ENCODE data around the gene MAN1A2.
A peak's percentile ranks its signal among the peaks of the same experiment; 100 is the strongest.

Gene MAN1A2

GRCh38 chr1:117364240-117364639 is 3.0 kb upstream of the MAN1A2 start:
- in situ Hi-C loops (cut with MboI; ENCODE audit: low pct_unique_long_range_greater_than_20kb, low sequenced_read_pairs, unreplicated experiment) = no loop called here
- TF ChIP-seq CTCF (IDR thresholded peaks at IDR 0.05; ENCODE audit: extremely low read depth, insufficient read depth, missing control alignments) = no peak
- DNase-seq (ENCODE audit: low spot score) = no peak

GRCh38 chr1:117365350-117366176 is 1.7 kb upstream of the MAN1A2 start:
- in situ Hi-C loops (cut with MboI; ENCODE audit: low pct_unique_long_range_greater_than_20kb, low sequenced_read_pairs, unreplicated experiment) = no loop called here
- no peak for TF ChIP-seq CTCF (IDR thresholded peaks at IDR 0.05; ENCODE audit: extremely low read depth, insufficient read depth, missing control alignments)
- no peak for DNase-seq (ENCODE audit: low spot score)

- in situ Hi-C loops (cut with MboI; ENCODE audit: low pct_unique_long_range_greater_than_20kb, low sequenced_read_pairs, unreplicated experiment) = no loop called here
- TF ChIP-seq CTCF (IDR thresholded peaks at IDR 0.05; ENCODE audit: extremely low read depth, insufficient read depth, missing control alignments) = no peak
- DNase-seq (ENCODE audit: low spot score) = peak; percentile 89
Observed at GRCh38 chr1:117366177-117367045, 838 bp upstream of the MAN1A2 start.

- DNase-seq (ENCODE audit: low spot score) = peak; percentile 33
Observed at GRCh38 chr1:117368116-117369108, 1.2 kb downstream of the MAN1A2 start.

GRCh38 chr1:117370071-117370470 is 2.8 kb downstream of the MAN1A2 start:
- DNase-seq (ENCODE audit: low spot score) = no peak
- in situ Hi-C loops (cut with MboI; ENCODE audit: low pct_unique_long_range_greater_than_20kb, low sequenced_read_pairs, unreplicated experiment) = no loop called here
- no peak for TF ChIP-seq CTCF (IDR thresholded peaks at IDR 0.05; ENCODE audit: extremely low read depth, insufficient read depth, missing control alignments)

More at GRCh38 chr1:117368116-117369108, 1.2 kb downstream of the MAN1A2 start:
- in situ Hi-C loops (cut with MboI; ENCODE audit: low pct_unique_long_range_greater_than_20kb, low sequenced_read_pairs, unreplicated experiment) = no loop called here
- TF ChIP-seq CTCF (IDR thresholded peaks at IDR 0.05; ENCODE audit: extremely low read depth, insufficient read depth, missing control alignments) = no peak

GRCh38 chr1:117370509-117370908 is 3.3 kb downstream of the MAN1A2 start:
- in situ Hi-C loops (cut with MboI; ENCODE audit: low pct_unique_long_range_greater_than_20kb, low sequenced_read_pairs, unreplicated experiment) = no loop called here
- DNase-seq (ENCODE audit: low spot score) = no peak
- no peak for TF ChIP-seq CTCF (IDR thresholded peaks at IDR 0.05; ENCODE audit: extremely low read depth, insufficient read depth, missing control alignments)
